ENCODE data around the gene TIMM17B.

TIMM17B gene

DNA sequence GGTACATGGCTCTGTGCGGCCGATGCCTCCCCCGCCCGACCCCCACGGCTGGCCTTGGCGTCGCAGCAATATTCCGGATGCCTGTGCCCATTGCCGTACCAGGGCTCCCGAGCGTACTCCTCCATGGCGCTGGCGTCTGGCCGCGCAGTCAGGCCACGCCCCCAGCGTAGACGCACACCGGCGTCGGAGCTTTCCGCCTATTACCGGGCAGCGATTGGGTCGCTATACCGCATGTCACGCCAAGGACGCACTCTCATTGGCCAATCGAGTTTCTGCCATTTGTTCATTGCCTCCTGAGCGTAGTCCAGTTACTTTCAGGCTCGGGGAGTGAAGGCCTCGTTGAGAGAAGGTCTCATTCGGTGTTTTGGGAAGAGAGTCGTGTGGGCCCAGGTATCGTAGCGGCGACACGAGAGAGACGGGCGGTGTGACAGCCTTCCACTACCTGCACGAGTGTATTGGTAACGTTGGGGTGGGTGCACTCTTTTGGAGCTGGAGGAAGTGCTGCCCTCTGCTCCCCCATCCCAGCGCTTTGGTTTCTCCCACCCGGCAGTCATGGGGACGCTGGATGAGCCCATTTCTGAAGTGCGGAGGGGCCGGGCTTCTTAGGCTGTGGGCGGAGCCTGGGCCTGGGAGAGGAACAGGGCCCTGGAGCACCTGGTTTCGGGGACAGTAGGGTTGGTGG, at the start of gene TIMM17B, which contains the start of gene PQBP1:
Gene TIMM17B (minus strand): TSS at position 144 of the 682 bp plus-strand sequence. CDS start 19 bp downstream, at position 125.
Gene PQBP1 (plus strand): TSS at position 306 of the 682 bp plus-strand sequence. CDS start 580 bp downstream, outside the sequence.
- peak; percentile 88 for DNase-seq

GRCh38 chrX:48945517-48946348, 48.2 kb upstream of the TIMM17B start:
- no peak for DNase-seq

DNA sequence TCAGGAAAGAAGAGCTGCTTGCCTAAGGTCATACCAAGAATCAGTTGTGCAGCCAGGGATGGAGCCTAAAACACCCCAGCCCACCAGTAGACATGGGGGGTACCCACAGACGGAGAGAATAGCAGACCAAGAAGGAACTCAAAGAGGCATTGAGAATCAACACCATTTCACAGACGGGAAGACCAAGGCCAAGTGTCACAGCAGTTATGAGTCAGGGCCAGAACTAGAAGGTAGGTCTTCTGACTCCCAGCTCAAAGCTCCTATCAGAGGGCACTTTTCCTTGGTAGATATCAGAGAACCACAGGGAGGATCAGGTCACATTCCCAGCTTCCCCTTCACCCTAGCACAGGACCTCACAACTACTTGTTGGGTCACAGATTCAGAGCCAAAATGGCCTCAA, 45.3 kb upstream of the TIMM17B start:
- no peak for DNase-seq

DNA sequence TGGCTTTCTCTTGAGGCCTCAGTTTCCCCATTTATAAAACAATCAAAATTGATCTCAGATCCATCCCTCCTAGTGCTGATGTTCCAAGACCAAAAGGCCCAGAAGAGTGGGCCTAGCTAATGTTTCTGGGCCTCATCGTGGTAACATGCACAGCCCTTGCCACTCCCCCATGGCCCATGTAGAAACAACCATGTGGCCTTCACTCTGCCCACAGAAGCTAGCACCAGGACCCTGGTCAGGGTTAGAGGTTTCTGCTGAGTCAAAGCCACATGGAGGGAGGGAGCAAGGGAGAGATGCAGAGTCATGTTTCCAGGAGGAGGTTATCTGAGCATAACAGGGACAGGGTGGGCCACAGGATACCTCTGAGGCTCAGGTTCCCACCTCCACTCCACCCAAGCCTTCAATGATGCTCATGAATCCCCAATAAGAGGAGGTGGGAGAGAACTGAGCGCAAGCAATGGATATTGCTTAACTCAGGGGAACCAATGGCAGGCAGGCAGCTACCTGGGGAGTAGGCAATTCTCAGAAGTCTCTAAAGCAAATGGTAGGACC, 42.9 kb upstream of the TIMM17B start:
- DNase-seq = no peak

GRCh38 chrX:48939524-48940228, 42.1 kb upstream of the TIMM17B start:
- no peak for DNase-seq

DNA sequence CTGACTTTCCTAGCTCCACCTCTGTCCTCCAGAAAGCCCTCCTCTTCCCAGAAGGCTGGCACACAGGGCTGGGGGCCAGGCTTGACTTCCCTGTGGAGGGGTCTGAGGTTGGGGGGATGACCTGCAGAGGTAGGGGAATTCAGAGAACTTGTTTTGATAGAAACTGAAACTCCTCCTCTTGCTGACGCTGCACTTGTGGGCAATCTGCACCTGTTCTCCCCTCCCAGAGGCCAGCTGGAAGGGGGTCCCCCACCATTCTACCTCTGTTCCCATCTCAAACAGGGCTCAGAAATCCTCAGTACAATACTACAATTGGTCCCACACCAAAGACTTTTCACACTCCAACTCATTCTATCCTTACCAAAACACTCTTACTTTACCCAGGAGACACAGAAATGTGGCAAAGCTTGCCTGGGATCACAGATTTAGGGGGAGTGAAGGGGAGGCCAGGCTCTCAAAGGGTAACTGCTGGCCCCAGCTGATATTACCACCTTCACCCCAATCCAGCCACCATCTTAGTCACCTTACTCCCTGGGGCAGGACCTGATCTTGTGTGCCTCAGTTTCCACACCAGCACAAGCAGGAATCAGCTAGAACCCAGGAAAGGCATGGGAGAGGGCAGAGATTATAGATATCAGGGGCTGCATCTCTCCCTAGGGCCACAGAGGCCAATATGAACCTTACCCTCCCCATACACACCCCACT, 41.3 kb upstream of the TIMM17B start:
- no peak for DNase-seq

GRCh38 chrX:48937054-48937907, 39.7 kb upstream of the TIMM17B start:
- no peak for DNase-seq

GRCh38 chrX:48936429-48937053, 39.0 kb upstream of the TIMM17B start:
- no peak for DNase-seq

- DNase-seq = no peak
These were observed 37.7 kb upstream of the TIMM17B start for GRCh38 chrX:48935301-48935670.

DNA sequence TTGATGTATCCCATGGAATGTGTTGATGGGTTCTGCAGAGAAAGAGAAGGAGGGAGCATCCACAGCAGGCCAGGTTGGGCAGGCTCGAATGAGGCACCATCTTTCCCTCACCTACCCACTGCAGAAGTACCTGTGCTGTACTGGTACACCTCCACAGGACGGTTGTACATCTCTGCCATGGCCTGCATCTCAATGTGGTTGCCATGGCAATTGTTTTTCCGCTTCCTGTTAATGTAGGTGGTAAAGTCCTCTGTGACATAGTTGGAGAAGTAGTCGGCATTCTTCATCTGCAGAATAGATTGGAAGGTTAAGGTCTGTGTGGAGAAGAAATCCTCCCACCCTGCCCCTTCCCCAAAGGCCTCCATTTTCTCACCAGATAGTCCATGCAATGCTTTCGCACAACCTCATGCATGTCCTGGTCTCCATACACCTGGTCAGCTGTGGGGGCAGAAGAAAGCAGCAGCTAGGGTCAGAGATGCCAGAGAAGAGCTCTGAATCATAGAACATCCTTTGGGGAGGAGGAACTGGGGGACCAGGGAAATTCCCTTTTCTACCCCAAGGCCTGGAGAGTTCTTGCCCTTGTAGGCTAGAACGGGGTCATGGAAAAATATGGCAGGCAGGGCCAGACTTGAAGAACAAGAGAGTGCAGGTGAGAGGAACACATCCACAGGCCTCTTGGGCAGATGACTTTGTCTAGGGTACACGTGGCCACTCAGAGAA, 37.2 kb upstream of the TIMM17B start:
- no peak for DNase-seq

DNA sequence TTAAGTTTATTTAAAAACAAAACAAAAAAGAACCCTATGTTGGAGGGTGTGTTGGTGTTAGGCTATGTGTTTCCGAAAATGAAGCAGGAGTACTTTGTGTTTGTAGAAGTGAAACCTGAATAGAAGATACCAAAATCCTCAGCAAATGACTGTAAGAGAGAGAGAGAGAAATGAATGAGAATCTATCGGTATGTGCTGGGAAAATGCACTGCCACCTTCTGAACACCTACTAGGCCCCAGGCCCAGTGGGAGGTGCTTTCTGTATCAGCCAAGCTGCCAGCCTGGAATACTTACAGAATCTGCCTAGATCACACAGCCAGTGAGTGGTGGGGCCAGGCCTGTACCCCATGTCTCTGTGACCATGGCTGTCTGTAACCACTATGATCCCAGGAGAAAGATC, 36.2 kb upstream of the TIMM17B start:
- DNase-seq = no peak

GRCh38 chrX:48927736-48928382, 30.3 kb upstream of the TIMM17B start:
- no peak for DNase-seq

DNA sequence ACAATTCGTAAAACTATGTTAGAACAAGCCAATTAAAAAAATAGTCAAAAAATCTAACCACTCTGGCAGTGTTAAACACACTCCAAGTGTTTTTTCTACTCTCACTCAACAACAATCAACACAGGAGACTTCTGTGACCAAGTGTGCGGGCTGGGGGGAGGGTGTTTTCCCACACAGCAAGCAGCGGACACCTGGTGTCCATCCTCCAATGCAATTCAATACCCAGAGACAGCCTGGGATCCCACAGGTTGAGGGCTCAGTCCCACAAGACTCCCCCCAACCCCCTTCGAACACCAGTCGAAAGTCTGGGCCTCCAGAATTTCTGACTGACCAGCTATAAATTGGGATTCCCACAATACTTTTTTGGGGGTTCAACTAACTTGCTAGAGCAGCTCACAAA, 29.6 kb upstream of the TIMM17B start:
- no peak for DNase-seq

DNA sequence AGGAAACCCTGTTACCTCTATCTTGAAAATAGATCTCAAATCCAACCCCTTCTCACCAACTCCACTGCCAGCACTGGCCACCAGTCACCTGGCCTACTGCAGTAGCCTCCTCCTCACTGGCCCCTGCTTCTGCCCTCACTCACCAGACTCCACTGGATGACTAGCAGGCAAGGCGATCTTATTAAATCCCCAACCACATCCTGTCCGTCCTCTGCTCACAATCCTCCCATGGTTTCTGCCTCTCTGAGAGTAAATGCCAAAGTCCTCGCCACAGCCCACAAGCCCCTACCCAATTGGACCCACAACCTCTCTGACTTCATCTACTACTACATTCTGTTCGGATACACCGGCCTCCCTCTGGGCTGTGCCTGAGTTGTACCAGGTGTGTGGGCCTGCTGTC, 26.7 kb upstream of the TIMM17B start:
- no peak for DNase-seq

- no peak for DNase-seq
These were observed 26.2 kb upstream of the TIMM17B start for GRCh38 chrX:48923771-48924170.

- no peak for DNase-seq
These were observed 23.1 kb upstream of the TIMM17B start for GRCh38 chrX:48920718-48921104.

DNA sequence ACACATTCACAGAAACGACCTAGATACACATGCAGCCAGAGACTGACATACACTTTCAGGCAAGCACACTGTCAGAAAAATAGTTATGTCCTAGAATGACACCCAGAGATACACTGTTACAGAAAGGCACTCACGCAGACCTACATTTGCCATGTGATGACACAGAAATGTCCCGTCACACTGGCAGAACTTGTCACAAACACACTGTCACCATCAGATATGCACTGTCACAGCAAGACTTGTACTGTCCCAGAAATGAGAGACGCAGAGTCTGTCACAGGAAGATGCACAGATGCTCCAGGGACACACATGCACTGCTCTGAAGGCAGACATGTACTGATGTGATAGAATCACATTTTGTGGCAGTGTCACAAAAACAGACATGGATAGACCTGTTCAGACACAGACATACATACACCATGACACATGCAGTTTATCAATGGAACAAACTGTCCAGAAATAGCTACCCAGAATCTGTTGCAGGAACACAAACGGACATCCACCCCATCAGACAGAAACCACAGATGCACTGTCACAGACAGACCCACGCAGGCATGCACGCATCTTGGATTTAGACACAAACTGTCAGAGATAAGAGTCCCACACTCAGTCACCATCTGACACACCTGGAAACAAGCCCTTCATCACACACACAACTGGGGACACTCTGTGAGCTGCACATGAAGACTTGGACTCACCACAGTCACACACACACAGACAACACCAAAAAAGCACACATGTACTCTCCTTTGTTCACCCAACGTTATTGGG, 22.6 kb upstream of the TIMM17B start:
- no peak for DNase-seq

DNA sequence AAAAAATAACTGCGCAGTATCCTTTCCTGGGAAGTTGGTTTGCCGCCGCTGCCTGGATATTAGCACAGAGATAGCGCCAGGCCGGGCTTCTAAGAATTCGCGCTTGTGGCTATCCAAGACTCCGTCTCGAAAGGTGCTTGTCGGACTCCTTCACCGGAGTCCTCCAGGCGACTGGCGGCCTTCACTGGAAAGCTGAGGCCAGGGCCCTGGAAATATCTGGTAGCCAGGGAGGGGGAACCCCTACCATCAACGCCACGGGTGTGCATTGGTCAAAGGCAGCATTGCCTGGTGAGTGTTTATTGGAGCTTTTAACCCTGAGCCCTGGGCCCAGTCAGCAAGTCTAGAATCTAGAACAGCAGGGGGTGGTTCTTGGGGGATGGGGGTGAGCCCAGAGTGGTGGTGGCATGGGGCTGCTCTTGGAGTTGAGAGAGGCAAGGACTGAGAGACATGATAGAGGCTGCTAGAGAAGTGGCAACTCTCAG, 21.8 kb upstream of the TIMM17B start:
- no peak for DNase-seq
